SK-N-DZ (cell line): Measurements from ENCODE around the gene RICTOR.

Experiments
- small RNA-seq, 2 experiments: library from RNA; depleted of rRNA; stranded (forward); fragments of <200 nt; gene quantifications; one replicate each; pipeline ENCODE3, GENCODE V24; 2014

Gene RICTOR

Small RNAs within 50 kb of the gene (small RNA-seq; reads per million reads assigned to genes)
- 0 reads per million in 2 experiments for gene AIG1P1
